ELF-1 (cell line): ENCODE data around the gene AGAP6.
"Not testable (repeated sequence)": the region's sequence is repeated elsewhere in the genome, so short reads cannot be mapped to it uniquely, and the experiment has no call there.

Experiments
- DNase-seq: peaks from one replicate; pipeline ENCODE4 v3.0.0-alpha.2; 2016; ENCODE audit warnings: low read depth, low spot score

AGAP6 gene

DNA sequence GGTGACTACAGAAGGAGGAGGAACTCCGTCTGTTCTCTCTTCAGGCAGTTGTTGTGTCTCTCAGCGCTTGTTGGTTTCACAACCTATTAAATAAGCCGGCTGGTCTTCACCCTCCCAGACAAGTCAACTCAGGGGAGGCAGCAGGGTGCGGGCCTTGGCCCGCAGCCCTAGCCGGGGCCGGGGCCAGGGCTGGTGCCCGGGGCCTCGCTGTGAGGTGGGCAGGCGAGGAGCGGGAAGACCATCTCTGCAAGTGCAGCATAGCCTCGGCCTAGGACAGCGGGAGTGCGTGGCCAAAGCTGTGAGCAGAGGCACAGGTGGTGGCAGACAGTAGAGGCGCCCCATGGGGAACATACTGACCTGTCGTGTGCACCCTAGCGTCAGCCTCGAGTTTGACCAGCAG lies at the start of gene AGAP6:
Gene AGAP6, plus strand, starts transcription at position 31 of the 400 bp plus-strand sequence. Its CDS starts 310 bp downstream, at position 341.
- not testable (repeated sequence) for DNase-seq

DNA sequence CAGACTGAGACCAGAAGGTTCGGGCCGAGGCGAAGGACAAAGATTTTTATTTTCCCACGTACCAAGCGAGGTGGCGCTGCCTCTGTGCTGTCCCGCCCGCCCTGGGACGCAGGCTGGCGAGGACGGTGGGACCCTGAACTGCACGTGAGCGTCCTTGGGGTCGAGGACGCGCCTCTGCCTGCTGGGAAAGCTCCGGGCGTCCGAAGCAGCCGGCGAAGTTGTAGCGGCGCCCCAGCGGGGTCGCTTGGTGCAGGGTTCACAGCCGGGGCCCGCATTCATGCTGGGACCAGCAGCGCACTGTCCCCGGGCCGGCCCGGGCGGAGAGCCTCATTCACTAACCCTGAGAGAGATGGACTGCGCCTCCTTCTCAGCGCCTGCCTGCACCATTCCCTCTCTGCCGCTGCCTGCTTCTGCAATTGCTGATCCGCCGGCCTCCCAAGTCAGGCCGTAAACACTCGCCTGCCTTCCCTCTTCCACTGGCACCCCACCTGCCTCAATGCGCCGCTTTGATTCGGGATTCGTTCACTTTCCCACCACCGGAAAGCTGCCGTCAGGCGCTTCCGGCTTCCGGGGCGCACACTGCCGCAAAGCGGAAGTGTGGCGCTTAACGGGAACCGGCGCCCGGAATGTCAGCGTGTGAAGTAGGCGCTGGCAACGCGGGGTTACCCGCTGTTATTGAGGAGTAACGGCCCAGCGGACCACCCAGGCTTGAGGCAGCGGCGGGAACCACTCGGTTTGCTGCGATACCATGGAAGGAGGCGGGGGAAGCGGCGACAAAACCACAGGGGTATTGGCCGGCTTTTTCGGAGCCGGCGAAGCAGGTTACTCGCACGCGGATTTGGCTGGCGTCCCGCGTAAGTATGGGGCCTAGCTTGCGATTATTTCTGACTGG lies 46.5 kb upstream of the AGAP6 start, which contains the start of the genes PARG and TIMM23B:
Gene PARG, minus strand, starts transcription at position 581 of the 892 bp plus-strand sequence. Its CDS starts 302 bp downstream, at position 279.
Gene TIMM23B, plus strand, starts transcription at position 607 of the 892 bp plus-strand sequence. Its CDS starts 142 bp downstream, at position 749.
- peak; percentile 89 for DNase-seq

GRCh38 chr10:49942339-49942705 lies 45.9 kb upstream of the AGAP6 start:
- not testable (repeated sequence) for DNase-seq

DNA sequence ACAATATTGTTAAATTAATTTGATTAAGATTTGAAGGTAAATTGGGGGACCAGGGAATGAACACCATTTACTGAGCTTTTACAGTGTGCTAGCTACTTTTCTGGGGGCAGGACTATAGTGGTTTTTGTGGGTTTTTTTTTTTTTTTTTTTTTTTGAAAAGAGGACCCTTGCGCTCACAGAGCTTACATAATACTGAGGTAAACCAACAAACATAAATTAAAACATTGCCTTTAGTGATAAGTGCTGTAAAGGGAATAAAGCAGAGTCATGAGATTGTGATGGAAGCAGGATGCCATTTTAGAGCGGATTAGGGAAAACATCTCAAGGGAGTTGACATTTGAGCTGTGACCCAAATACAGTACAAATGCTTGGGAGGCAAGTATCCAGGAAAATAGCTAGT lies 44.6 kb upstream of the AGAP6 start:
- not testable (repeated sequence) for DNase-seq

DNA sequence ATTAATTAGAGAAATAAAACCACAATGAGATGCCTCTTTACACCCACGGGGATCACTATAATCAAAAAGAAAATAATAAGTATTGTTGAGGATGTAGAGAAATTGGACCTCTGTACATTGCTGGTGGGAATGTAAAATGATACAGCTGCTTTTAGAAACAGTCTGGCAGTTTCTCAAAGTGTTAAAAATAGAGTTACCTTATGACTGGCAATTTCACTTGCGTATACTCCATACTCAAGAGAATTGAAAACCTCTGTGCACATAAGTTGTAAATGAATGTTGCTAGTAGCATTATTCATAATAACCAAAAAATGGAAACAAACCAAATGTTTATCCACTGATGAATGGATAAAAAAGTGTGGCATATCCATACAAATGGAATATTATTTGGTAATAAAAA lies 40.1 kb upstream of the AGAP6 start:
- DNase-seq, result not testable (repeated sequence)

DNA sequence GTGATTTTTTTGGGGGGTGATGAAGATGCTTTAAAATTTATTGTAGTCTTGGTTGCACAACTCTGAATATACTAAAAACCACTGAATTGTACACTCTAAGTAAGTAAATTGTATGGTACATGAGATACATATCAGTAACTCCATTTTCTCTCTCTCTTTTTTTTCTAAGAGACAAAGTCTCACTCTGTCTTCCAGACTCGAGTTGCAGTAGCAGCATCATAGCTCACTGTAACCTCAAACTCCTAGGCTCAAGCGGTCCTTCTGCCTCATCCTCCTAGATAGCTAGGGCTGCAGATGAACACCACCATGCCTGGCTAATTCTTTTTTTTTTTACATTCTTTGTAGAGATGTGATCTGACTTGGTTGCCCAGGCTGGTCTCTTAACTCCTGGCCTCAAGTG lies 39.5 kb upstream of the AGAP6 start:
- DNase-seq, result not testable (repeated sequence)

DNA sequence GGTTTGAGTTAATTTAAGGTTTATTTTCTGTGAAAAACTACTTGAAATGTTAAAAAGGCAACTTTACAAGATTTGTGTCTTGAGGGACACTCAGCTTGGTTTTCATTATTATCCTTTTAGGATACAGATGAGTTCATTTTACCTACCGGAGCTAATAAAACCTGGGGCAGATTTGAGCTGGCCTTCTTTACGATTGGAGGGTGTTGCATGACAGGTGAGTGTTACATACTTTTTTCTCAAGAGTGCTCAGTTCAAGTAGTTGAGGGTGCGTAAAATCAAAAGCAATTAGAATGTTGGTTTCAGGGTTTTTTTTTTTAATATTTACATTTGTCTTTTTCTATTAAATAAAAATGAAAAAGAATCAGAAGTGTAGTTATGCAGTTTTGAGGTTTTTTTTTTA lies 36.2 kb upstream of the AGAP6 start:
- DNase-seq, result not testable (repeated sequence)

- not testable (repeated sequence) for DNase-seq
Observed at GRCh38 chr10:49953122-49953521, 35.1 kb upstream of the AGAP6 start.

GRCh38 chr10:49970331-49970857 lies 17.8 kb upstream of the AGAP6 start:
- DNase-seq, result not testable (repeated sequence)

GRCh38 chr10:49971466-49971865 lies 16.7 kb upstream of the AGAP6 start:
- DNase-seq, result not testable (repeated sequence)

- DNase-seq, result peak; percentile 1
Observed at GRCh38 chr10:49972094-49972493, 16.1 kb upstream of the AGAP6 start.

DNA sequence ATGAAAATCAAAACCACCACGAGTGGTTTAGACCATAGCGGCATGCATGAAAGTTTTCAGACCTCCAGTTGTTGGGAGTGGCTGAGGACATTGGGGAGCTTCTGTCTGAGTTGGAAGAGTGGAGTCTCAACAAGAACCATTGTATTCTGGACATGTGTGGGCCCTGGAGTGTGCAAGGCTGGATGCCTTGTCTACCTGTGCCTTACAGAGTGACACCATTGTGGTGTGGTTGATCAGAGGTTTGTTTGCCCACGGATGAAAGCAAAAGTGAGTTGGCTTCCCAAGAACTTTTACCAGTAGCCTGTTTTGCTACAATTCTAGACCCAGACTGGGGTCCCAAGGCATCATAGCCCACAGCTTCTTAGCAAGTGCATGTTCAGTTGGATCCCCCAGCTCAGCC lies 10.4 kb upstream of the AGAP6 start:
- not testable (repeated sequence) for DNase-seq

DNA sequence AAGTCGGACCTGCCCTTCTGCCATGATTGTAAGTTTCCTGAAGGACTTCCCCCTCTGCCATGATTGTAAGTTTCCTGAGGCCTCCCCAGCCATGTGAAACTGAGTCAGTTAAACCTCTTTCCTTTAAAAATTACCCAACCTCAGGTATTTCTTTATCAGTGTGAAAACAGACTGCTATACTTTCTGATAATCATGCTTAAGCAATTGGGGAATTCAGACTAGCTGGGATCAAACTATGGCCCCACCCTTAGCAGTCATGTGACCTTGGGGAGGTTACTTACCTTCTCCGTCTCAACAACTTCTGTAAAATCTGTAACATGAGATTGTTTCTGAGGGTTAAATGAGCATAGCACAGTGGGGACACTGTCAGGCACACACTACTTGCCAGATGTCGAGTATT lies 999 bp upstream of the AGAP6 start:
- DNase-seq, result not testable (repeated sequence)

GRCh38 chr10:49995321-49995720 lies 7.1 kb downstream of the AGAP6 start:
- not testable (repeated sequence) for DNase-seq

DNA sequence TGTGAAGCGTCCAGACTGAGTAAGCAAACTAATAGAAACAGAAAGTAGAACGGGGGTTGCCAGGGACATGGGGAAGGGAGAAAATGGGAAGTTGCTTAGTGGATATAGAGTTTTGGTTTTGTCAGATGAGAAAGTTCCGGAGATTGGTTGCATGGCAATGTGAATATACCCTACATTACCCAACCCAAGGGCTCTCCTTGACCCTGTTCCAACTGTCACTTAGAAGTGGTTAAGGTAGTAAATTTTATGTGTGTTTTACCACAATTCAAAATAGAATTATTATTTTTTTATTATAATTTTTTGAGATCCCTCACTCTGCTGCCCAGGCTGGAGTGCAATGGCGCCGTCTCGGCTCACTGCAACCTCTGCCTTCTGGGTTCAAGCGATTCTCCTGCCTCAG lies 25.8 kb downstream of the AGAP6 start:
- DNase-seq, result not testable (repeated sequence)

- not testable (repeated sequence) for DNase-seq
Observed at GRCh38 chr10:50015596-50016220, 27.5 kb downstream of the AGAP6 start.

- not testable (repeated sequence) for DNase-seq
Observed at GRCh38 chr10:50016926-50017325, 28.7 kb downstream of the AGAP6 start.

DNA sequence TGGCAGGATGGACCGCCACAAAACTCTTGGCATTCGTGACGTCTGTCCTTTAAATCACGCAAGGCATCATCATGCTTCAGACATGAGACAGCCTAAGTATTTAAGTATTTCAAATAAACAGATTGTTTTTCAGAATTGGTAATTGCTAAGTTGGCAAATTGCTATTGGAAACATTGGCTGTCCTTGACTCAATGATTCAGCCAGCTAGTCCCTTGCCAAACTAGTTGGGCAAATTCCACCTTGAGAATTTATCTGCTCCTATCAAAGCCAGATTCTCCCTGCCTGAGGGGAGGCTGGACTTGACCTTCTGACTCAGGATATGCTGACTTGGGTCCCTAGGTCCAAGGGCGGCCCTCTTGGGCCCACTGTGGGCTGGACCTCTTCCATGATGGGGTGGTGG lies 29.4 kb downstream of the AGAP6 start:
- DNase-seq, result not testable (repeated sequence)

GRCh38 chr10:50019279-50019678 lies 31.1 kb downstream of the AGAP6 start:
- DNase-seq, result not testable (repeated sequence)

DNA sequence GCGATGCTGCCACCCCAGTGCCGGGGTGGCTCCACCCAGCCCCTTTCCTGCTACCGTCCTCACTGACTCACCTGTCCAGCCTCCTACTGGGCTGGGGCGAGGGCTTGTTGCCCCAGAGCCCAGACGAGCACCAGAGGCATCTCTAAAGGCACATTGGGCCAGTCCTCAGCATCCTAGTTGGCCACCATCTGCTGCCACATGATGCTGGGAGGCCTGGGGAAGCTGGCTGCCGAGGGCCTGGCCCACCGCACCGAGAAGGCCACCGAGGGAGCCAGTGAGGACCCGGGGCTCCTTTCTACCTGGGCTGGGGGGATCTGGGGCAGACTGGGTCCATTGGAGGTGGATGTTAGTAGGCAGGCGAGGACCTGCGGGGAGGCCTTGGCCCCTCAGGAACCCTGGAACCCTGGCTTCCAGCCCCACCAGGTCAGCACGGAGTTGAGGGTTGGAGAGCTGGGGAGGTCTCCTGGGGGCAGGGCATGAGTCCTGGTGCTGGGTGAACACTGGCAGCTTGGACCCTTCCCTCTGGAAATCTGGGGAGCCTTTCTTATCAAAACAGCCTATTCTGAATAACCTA lies 32.3 kb downstream of the AGAP6 start:
- not testable (repeated sequence) for DNase-seq

GRCh38 chr10:50021646-50022045 lies 33.4 kb downstream of the AGAP6 start:
- no peak for DNase-seq
